GM12878 (cell line): ENCODE data around the gene RAP1GAP. TPM values are rescaled to one million over a fixed set of nuclear protein-coding genes. Genes with fewer than 3 reads are reported as not detected.

Source experiments
- ATAC-seq: fragments of 200-7000 bp; cut with Tn5 transposase; 3 replicates; pipeline ENCODE4 v1.9.1; 2020; ENCODE audit warnings: mild to moderate bottlenecking, moderate library complexity
- BruUV-seq: library from RNA; stranded (reverse); fragments of 400-500 nt; replicated peaks from 2 replicates; lab custom pipeline; 2021; lab: Mats Ljungman, UMichigan
- CTCF ChIA-PET: fragments of 300-600 bp; sonication (Branson Sonifier 250); formaldehyde crosslinking; extraction: SDS; loops from one replicate; lab custom pipeline; 2021; ENCODE audit warnings: inconsistent platforms; lab: Yijun Ruan, JAX
- POLR2A ChIA-PET: fragments of 350-600 bp; formaldehyde crosslinking; extraction: SDS; loops from one replicate; lab custom pipeline; 2021; ENCODE audit warnings: inconsistent platforms; lab: Charles Lee
- RAD21 ChIA-PET: fragments of 300-600 bp; sonication (Branson Sonifier 250); formaldehyde crosslinking; loops from one replicate; lab custom pipeline; 2023; ENCODE audit warnings: antibody characterized with exemption; ENCODE audit not compliant: unreplicated experiment; lab: Charles Lee
- SMC1A ChIA-PET: fragments of 300-600 bp; sonication (Branson Sonifier 250); formaldehyde crosslinking; loops from one replicate; lab custom pipeline; 2023; ENCODE audit not compliant: unreplicated experiment, uncharacterized antibody; lab: Charles Lee
- DNase-seq: peaks from one replicate; pipeline ENCODE4 v3.0.0-alpha.2; 2011; ENCODE audit warnings: low read depth, low spot score
- FAIRE-seq: peaks from 3 replicates; lab custom pipeline; 2011; peaks lifted over from hg19 to GRCh38; lab: Jason Lieb, UNC
- H2AFZ ChIP-seq: 2 replicates; pipeline ENCODE4 v1.6.0; 2011; ENCODE audit warnings: low read depth, low read length, control low read depth; ENCODE audit not compliant: control insufficient read depth
- H3K27ac ChIP-seq: 2 replicates; pipeline ENCODE4 v1.5.1; 2011; ENCODE audit warnings: control low read depth; ENCODE audit not compliant: control insufficient read depth, insufficient read depth
- H3K27me3 ChIP-seq, 2 experiments: replicated peaks in 1 of 2; 2 replicates each; pipeline versions ENCODE4 v1.6.0 to v1.6.1; 2011; ENCODE audit warnings: low read length in 1 of 2; ENCODE audit not compliant: control insufficient read depth in 2 of 2, insufficient read depth in 2 of 2
- H3K36me3 ChIP-seq, 2 experiments: 2 replicates each; pipeline ENCODE4 v1.5.1; 2011; ENCODE audit warnings: low read length in 1 of 2; ENCODE audit not compliant: control insufficient read depth in 2 of 2, insufficient read depth in 2 of 2
- H3K4me1 ChIP-seq: 2 replicates; pipeline ENCODE4 v1.6.1; 2011; ENCODE audit warnings: mild to moderate bottlenecking, low read length, moderate library complexity, mixed read lengths; ENCODE audit not compliant: control insufficient read depth, insufficient read depth
- H3K4me2 ChIP-seq: 2 replicates; pipeline ENCODE4 v1.6.0; 2011; ENCODE audit warnings: control low read depth; ENCODE audit not compliant: control insufficient read depth, insufficient read depth
- H3K4me3 ChIP-seq: fragments of 200-600 bp; sonication (generic); 2 replicates; pipeline ENCODE4 v1.5.1; 2016
- H3K79me2 ChIP-seq: 2 replicates; pipeline ENCODE4 v1.6.0; 2011; ENCODE audit warnings: low read length; ENCODE audit not compliant: control insufficient read depth, insufficient read depth
- H3K9ac ChIP-seq: 2 replicates; pipeline ENCODE4 v1.8.0; 2011; ENCODE audit warnings: low read length, control low read depth, mixed read lengths; ENCODE audit not compliant: control insufficient read depth, insufficient read depth
- H3K9me3 ChIP-seq: replicated peaks from 3 replicates; pipeline ENCODE4 v1.5.1; 2011; ENCODE audit warnings: mild to moderate bottlenecking, low read length; ENCODE audit not compliant: control insufficient read depth, insufficient read depth
- H4K20me1 ChIP-seq: 2 replicates; pipeline ENCODE4 v1.6.0; 2011; ENCODE audit not compliant: control insufficient read depth, insufficient read depth
- ASH2L ChIP-seq: fragments of 300-600, 200-600 bp; sonication (generic); IDR thresholded peaks from 2 replicates; pipeline ENCODE4 v1.6.1; 2017; ENCODE audit warnings: low read depth, mild to moderate bottlenecking, borderline replicate concordance
- BCL3 ChIP-seq: IDR thresholded peaks from 2 replicates; pipeline ENCODE4 v1.6.1; 2011; ENCODE audit warnings: borderline replicate concordance, low read depth, mild to moderate bottlenecking, moderate library complexity, low read length; ENCODE audit not compliant: insufficient read depth, poor library complexity, severe bottlenecking
- BRCA1 ChIP-seq: IDR thresholded peaks from 2 replicates; pipeline ENCODE4 v1.6.1; 2011; ENCODE audit warnings: low read depth, low read length, improper control_type of control experiment
- CBFB ChIP-seq: IDR thresholded peaks from 2 replicates; pipeline ENCODE4 v1.6.1; 2016; ENCODE audit warnings: antibody characterized with exemption, low read depth
- CTCF ChIP-seq, 3 experiments: IDR thresholded peaks in 2 of 3; conservative IDR thresholded peaks in 1 of 3; 2 replicates each; pipeline ENCODE4 v1.5.1; 2011; ENCODE audit warnings: low read depth in 3 of 3, low read length in 3 of 3, mild to moderate bottlenecking in 3 of 3, control low read depth in 2 of 3, moderate library complexity in 2 of 3, inconsistent platforms in 1 of 3, mixed read lengths in 1 of 3; ENCODE audit not compliant: control insufficient read depth in 2 of 3, insufficient read depth in 1 of 3; ENCODE audit errors: extremely low read depth in 1 of 3
- MEF2B ChIP-seq: fragments of 450-650 bp; IDR thresholded peaks from 2 replicates; pipeline ENCODE4 v1.6.1; 2018; ENCODE audit warnings: mild to moderate bottlenecking, moderate library complexity; ENCODE audit not compliant: partially characterized antibody, poor library complexity, severe bottlenecking
- NRF1 ChIP-seq: conservative IDR thresholded peaks from 2 replicates; pipeline ENCODE4 v1.6.1; 2011; ENCODE audit warnings: mild to moderate bottlenecking, low read depth, low read length, improper control_type of control experiment
- PBX3 ChIP-seq: IDR thresholded peaks from 2 replicates; pipeline ENCODE4 v1.6.1; 2011; ENCODE audit warnings: mild to moderate bottlenecking, low read depth, low read length, moderate library complexity; ENCODE audit not compliant: insufficient replicate concordance
- RAD51 ChIP-seq: fragments of 450-650 bp; IDR thresholded peaks from 2 replicates; pipeline ENCODE4 v1.6.1; 2016; ENCODE audit warnings: moderate library complexity, mild to moderate bottlenecking, inconsistent platforms
- RUNX3 ChIP-seq: IDR thresholded peaks from 2 replicates; pipeline ENCODE4 v1.6.1; 2012; ENCODE audit warnings: low read length, inconsistent platforms
- TCF7 ChIP-seq: IDR thresholded peaks from 2 replicates; pipeline ENCODE4 v1.6.1; 2014; ENCODE audit warnings: antibody characterized with exemption, borderline replicate concordance
- WGBS: methylation state at CpG from one replicate; pipeline ENCODE4 v1.1.6; 2016; ENCODE audit warnings: low lambda C conversion rate; ENCODE audit not compliant: insufficient replicate concordance, insufficient coverage; ENCODE audit errors: missing lambda C conversion rate; 5-methylcytosine and 5-hydroxymethylcytosine counted together
- in situ Hi-C: fragments of 300-500 bp; cut with MboI; formaldehyde crosslinking; loops from 9 replicates; pipeline ENCODE4 v1.14.3; 2018; ENCODE audit warnings: mixed read lengths
- intact Hi-C: fragments of 100-400 bp; cut with micrococcal nuclease; formaldehyde crosslinking; loops from one replicate; pipeline ENCODE4 v1.14.2; 2022; ENCODE audit not compliant: unreplicated experiment
- polyA plus RNA-seq, 11 experiments: library from polyadenylated mRNA; depleted of rRNA in 4 of 11; unstranded in 6 of 11; stranded (reverse) in 5 of 11; fragments of >200 nt; fragmentation: Nextera tagmentation in 4 of 11; fragmentation: Illumina TruSeq in 1 of 11; extraction: Ambion mirVana in 4 of 11; extraction: Trizol in 1 of 11; gene quantifications; 1 replicate in 1 of 11; 2 replicates in 10 of 11; pipeline versions ENCODE4 v1.2.1 to v1.2.3, GENCODE V29; 2011 to 2016; ENCODE audit warnings: inconsistent platforms in 2 of 11, missing spikeins in 2 of 11, low read depth in 1 of 11
- total RNA-seq, 4 experiments: library from RNA; depleted of rRNA in 3 of 4; stranded (reverse); fragments of >200 nt in 3 of 4; fragmentation: Illumina TruSeq in 1 of 4; extraction: Trizol in 1 of 4; gene quantifications; 2 replicates each; pipeline versions ENCODE4 v1.2.1 to v1.2.3, GENCODE V29; 2013 to 2021

The RAP1GAP gene
- total and polyA plus RNA-seq, 10 of the 15 experiments (the other 5 are each of a cell fraction or from before 2014, with no cell fraction given) = 0.04 to 0.96 (median 0.09) TPM; not detected in 3

GRCh38 chr1:21625390-21626190 is 43.6 kb downstream of the RAP1GAP start:
- ATAC-seq (no peak), DNase-seq (no peak)
- no peak overlapping the region for H3K4me3 ChIP-seq
- TF ChIP-seq PBX3 (no peak), BRCA1 (no peak), RAD51 (no peak), BCL3 (no peak), RUNX3 (no peak), NRF1 (no peak), ASH2L (no peak), TCF7 (no peak), CBFB (no peak), MEF2B (no peak), CTCF (IDR thresholded peaks at IDR 0.05 in 2 of 3, conservative IDR thresholded peaks at IDR 0.05 in 1 of 3; ENCODE audit: control insufficient read depth in 2 of 3, extremely low read depth in 1 of 3, insufficient read depth in 1 of 3, low read depth in 3 of 3, low read length in 3 of 3) (no peak)
- TF ChIP-seq, all 136 proteins: peak for 0
- no peak overlapping the region for H3K27ac ChIP-seq
- CTCF ChIA-PET = no interaction called here
- H3K79me2 ChIP-seq = no peaks in the 10 kb centered on the region
- intact Hi-C loops = no loop called here
- H2AFZ ChIP-seq = no peak overlapping the region
- in situ Hi-C loops = no loop called here
- RAD21 ChIA-PET = interaction anchor here (0.6 kb wide), 1 partner anchor 102 kb away, joined by 4 read pairs; no protein-coding TSS in a partner anchor
- H3K4me2 ChIP-seq = no peak overlapping the region
- POLR2A ChIA-PET = no interaction called here
- SMC1A ChIA-PET = no interaction called here
- no peaks in the 10 kb centered on the region for H3K36me3 ChIP-seq
- H3K9me3 ChIP-seq = no peaks in the 10 kb centered on the region
- FAIRE-seq = no peak
- H4K20me1 ChIP-seq = no peaks in the 10 kb centered on the region
- WGBS = 27% methylated on average over 13 of the region's 13 CpGs
- H3K9ac ChIP-seq = no peak overlapping the region
- no TSS peak for BruUV-seq
- H3K4me1 ChIP-seq = no peaks in the 10 kb centered on the region
- H3K27me3 ChIP-seq = peaks cover 1 to 2% of the 10 kb centered on the region in 2 experiments; a peak in 2 of 4 replicates
